GM12874 (cell line): Measurements from ENCODE around the gene DMXL1.

Experiments
- TF ChIP-seq, protein P1 (sequence below): IDR thresholded peaks from 2 replicates; pipeline ENCODE4 v1.5.1; 2011; ENCODE audit warnings: low read depth, mild to moderate bottlenecking, control low read depth, low read length, moderate library complexity; ENCODE audit not compliant: insufficient read depth

The DMXL1 gene

DNA sequence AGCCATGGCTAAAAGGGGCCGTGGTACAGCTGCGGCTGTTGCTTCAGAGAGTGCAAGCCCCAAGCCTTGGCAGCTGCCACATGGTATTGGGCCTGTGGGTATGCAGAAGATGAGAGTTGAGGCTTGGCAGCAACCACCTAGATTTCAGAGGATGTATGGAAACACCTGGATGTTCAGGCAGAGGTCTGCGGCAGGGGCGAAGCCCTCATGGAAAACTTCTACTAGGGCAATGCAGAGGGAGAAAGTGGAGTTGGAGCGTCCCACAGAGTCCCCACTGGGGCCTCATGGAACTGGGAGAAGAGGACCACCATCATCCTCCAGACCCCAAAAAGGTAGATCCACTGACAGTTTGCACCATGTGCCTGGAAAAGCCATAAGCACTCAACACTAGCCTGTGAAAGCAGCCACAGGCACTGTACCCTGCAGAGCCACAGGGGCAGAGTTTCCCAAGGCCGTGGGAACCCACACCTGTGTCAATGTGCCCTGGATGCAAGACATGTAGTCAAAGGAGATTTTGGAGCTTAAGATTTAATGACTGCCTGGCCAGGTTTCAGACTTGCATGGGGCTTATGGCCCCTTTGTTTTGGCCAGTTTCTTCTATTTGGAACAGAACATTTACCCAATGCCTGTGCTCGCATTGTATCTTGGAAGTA lies 65.9 kb downstream of the DMXL1 start:
- TF ChIP-seq, protein P1, sequence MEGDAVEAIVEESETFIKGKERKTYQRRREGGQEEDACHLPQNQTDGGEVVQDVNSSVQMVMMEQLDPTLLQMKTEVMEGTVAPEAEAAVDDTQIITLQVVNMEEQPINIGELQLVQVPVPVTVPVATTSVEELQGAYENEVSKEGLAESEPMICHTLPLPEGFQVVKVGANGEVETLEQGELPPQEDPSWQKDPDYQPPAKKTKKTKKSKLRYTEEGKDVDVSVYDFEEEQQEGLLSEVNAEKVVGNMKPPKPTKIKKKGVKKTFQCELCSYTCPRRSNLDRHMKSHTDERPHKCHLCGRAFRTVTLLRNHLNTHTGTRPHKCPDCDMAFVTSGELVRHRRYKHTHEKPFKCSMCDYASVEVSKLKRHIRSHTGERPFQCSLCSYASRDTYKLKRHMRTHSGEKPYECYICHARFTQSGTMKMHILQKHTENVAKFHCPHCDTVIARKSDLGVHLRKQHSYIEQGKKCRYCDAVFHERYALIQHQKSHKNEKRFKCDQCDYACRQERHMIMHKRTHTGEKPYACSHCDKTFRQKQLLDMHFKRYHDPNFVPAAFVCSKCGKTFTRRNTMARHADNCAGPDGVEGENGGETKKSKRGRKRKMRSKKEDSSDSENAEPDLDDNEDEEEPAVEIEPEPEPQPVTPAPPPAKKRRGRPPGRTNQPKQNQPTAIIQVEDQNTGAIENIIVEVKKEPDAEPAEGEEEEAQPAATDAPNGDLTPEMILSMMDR = no peak

DNA sequence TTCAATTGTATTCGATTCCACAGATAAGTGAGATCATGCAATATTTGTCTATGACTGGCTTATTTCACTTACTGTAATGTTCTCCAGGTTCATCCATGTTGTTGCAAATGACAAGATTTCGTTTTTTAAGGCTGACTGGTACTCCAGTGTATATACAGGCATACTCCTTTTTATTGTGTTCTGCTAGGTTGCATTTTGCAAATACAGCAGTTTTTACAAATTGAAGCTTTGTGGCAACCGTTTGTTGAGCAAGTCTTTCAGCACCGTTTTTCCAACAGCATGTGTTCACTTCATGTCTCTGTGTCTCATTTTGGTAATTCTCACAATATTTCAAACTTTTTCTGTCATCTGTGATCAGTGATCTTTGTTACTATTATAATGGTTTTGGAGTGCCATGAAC lies 82.7 kb downstream of the DMXL1 start:
- TF ChIP-seq, protein P1 = no peak

DNA sequence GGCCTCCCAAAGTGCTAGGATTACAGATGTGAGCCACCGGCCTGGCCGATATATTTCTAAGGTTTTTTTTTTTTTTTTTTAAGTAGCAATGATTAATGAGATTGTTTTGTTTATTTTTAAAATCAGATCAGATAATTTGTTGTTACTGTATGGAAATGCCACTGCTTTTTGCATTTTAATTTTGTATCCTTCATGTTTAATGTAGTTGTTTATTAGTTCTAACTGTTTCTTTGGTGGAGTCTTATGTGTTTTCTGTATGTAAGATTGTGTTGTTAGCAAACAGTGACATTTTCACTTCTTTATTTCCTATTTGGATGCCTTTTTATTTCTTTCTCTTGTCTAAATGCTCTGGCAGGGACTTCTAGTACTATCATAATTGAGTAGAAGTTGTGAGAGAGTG lies 87.3 kb downstream of the DMXL1 start:
- TF ChIP-seq, protein P1 = no peak

DNA sequence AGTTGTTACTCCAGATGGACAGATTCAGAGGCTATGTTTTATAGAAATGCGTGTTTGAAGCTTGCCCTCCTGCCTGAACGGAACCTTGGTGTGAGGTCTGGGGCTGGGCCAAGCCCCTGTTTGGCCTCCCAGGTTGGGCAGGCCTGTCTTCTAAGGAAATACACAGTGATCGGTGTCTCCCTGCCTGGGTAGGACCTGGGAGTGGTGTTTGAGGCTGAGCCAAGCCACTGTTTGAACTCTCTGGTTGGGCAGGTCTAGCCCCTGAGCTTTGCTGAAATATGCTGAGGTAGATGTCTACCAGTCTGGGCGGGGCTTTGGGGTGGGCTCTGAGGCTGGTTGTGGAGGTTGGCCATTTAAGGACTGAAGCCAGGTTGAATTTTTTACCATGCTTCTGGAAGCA lies 90.5 kb downstream of the DMXL1 start:
- TF ChIP-seq, protein P1 = no peak

DNA sequence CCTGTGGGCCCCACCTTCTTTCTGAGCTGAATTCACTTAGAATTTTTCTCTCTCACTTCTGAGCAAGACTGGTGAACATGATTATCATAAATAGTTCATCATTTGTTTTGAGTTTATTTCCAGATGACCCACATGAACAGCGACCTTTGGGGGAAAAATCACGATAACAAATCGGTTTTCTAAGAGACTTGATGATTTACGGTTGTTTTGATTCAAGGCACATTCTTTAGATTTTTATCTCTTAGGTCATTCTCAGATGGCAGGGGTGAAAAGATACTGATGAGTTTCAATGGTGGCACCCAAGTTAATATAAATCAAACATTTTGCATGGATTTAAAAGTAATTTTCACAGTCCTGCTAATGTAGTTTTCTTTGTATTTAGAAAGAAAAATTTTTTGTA lies 95.1 kb downstream of the DMXL1 start:
- TF ChIP-seq, protein P1 = no peak

DNA sequence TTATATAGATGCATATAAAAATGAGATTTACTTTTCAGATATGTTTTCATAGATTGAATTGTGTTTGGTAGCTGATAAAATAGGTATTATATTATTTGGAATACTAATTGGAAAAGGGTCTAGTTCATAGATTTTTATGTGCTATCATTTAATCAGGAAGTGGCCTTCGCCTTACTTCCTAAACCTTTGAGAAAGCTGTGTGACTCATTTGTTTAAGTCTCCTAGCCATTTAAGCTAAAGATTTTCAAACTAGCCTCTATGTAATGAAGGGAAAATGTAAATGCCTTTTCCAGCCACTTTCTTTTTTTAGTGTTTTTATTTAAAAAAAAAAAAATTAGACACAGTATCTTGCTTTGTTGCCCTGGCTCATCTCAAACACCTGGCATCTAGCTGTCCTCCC lies 97.5 kb downstream of the DMXL1 start:
- TF ChIP-seq, protein P1 = no peak

DNA sequence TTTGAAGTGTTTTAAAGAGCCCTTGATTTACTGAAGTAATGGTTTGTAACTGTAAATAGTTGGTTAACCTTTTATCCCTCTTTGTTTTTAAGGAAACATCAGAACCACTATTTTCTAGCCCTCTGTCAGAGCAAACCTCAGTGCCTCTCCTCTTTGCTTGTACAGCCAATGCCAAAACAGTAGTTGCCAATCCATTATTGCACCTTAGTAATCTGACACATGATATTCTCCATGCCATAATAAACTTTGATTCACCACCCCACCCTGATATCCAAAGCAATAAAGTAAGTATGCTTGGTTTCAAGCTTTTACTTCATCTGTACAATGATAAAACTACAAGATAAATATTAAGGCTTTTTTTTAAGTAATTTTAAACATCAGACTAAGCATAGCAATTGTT lies 100.8 kb downstream of the DMXL1 start:
- TF ChIP-seq, protein P1 = no peak
